DOHH2 (cell line): ENCODE measurements around the gene BHLHE41.

ENCODE experiments used
- CTCF ChIP-seq: fragments of 200-600 bp; sonication (generic); IDR thresholded peaks from one replicate; pipeline ENCODE4 v1.5.1; 2014; ENCODE audit warnings: antibody characterized with exemption, mild to moderate bottlenecking, low read depth, low read length; ENCODE audit not compliant: poor library complexity, severe bottlenecking
- EZH2phosphoT487 ChIP-seq: fragments of 200-600 bp; sonication (generic); IDR thresholded peaks from 2 replicates; pipeline ENCODE4 v1.6.1; 2017; ENCODE audit warnings: borderline replicate concordance, mild to moderate bottlenecking, antibody characterized with exemption, low read length, moderate library complexity, mixed read lengths

GRCh38 chr12:26128168-26128567 lies 3.3 kb upstream of the BHLHE41 start:
- TF ChIP-seq CTCF = no peak
- TF ChIP-seq EZH2phosphoT487 = no peak
